Subcutaneous adipose tissue (tissue), 4 donors: ENCODE measurements around the gene MDH2. TPM values are rescaled to one million over a fixed set of nuclear protein-coding genes. Genes with fewer than 3 reads are reported as not detected.

Experiments used
- total RNA-seq, 4 donors: library from RNA; depleted of rRNA; stranded (reverse); fragments of >200 nt; gene quantifications; one replicate each; pipeline ENCODE4 v1.1.0, GENCODE V29; 2016
- TF ChIP-seq, protein P1 (sequence below): fragments of 450-650 bp; IDR thresholded peaks from one replicate; pipeline ENCODE4 v1.5.1; 2016; ENCODE audit warnings: low read depth, mild to moderate bottlenecking, control low read depth, antibody characterized with exemption, moderate library complexity

Gene MDH2
- total RNA-seq, 4 donors from 2014 or later = 45.0 to 97.2 (median 63.6) TPM

DNA sequence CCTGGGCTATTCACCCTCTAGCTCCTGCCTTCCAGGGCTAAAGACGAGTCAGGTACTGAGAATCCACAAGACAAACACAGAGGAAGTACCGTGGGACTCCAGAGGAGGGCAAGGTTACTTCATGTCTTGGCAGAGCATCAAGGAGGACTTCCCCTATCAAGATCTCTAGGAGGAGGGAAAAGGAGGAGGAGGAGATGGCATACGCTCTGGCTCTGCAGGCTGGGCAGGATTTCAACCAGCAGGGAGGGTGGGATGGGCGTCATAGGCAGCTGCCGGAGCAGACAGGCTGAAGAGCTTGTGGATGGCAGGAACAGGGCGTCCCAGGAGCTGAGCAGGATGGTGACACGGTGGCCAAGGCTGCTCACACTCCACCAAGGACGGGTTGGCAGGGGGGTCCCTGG, 21.3 kb downstream of the MDH2 start:
- TF ChIP-seq, protein P1, sequence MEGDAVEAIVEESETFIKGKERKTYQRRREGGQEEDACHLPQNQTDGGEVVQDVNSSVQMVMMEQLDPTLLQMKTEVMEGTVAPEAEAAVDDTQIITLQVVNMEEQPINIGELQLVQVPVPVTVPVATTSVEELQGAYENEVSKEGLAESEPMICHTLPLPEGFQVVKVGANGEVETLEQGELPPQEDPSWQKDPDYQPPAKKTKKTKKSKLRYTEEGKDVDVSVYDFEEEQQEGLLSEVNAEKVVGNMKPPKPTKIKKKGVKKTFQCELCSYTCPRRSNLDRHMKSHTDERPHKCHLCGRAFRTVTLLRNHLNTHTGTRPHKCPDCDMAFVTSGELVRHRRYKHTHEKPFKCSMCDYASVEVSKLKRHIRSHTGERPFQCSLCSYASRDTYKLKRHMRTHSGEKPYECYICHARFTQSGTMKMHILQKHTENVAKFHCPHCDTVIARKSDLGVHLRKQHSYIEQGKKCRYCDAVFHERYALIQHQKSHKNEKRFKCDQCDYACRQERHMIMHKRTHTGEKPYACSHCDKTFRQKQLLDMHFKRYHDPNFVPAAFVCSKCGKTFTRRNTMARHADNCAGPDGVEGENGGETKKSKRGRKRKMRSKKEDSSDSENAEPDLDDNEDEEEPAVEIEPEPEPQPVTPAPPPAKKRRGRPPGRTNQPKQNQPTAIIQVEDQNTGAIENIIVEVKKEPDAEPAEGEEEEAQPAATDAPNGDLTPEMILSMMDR = no peak

DNA sequence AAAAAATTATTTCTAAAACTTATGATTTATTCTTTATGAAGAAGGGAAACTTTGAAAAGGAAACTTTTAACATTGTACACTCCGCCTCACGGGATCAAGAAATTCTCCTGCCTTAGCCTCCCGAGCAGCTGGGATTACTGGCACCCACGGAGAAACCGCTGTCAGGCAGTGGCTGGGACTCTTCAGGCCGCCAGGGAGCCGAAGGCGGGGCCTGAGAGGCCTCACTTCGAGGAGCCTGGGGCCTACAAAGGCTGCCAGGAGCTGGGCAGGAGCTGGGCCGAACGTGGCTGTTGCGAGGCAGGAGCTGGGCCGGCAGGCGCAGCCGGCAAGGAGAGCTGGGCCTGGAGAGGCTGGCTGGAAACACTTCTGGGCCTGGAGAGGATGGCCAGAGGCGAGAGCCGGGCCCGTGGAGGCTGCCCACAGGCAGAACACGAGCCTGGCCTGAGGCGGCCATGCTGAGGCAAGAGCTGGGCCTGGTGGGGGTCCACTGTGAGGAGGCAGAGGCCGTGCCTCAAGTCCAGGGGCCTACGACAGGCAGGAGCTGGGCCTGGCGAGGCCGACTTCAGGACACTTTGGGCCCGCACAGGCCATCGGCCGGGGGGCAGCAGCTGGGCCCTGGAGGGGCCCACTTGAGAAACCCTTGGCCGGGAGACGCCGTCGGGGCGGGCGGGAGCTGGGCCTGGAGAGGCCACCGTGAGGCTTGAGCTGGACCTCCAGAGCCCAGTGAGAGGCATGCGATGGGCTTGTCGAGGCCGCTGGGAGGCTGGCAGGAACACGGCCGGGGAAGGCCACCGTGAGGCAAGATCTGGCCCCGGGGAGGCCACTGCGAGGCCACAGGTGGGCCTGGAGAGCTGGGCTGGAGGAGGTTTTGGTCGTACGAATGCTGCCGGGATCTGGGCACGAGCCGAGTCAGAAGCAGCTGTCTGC, 23.7 kb downstream of the MDH2 start:
- TF ChIP-seq, protein P1 = no peak

DNA sequence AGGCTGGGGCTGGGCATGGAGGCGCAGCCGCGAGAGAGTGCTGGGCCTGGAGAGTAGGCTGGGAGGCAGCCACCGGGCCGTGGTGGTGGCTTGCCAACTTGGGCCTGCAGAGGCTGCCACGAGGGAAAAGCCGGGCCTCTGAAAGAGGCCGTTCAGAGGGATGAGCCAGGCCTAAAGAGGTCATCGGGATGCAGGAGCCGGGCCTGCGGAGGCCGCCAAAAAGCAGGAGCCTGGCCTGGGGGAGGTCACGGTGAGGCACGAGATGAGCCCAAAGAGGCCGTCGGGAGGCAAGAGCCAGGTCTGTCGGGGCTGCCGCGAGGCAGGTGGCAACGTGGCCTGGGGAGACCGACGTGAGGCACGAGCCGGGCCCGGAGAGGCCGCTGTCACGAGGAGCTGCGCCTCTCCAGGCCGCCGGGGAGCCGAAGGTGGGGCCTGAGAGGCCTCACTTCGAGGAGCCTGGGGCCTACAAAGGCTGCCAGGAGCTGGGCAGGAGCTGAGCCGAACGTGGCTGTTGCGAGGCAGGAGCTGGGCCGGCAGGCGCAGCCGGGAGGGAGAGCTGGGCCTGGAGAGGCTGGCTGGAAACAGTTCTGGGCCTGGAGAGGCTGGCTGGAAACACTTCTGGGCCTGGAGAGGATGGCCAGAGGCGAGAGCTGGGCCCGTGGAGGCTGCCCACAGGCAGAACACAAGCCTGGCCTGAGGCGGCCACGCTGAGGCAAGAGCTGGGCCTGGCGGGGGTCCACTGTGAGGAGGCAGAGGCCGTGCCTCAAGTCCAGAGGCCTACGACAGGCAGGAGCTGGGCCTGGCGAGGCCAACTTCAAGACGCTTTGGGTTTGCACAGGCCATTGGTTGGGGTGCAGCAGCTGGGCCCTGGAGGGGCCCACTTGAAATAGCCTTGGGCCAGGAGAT, 24.6 kb downstream of the MDH2 start:
- TF ChIP-seq, protein P1 = no peak

DNA sequence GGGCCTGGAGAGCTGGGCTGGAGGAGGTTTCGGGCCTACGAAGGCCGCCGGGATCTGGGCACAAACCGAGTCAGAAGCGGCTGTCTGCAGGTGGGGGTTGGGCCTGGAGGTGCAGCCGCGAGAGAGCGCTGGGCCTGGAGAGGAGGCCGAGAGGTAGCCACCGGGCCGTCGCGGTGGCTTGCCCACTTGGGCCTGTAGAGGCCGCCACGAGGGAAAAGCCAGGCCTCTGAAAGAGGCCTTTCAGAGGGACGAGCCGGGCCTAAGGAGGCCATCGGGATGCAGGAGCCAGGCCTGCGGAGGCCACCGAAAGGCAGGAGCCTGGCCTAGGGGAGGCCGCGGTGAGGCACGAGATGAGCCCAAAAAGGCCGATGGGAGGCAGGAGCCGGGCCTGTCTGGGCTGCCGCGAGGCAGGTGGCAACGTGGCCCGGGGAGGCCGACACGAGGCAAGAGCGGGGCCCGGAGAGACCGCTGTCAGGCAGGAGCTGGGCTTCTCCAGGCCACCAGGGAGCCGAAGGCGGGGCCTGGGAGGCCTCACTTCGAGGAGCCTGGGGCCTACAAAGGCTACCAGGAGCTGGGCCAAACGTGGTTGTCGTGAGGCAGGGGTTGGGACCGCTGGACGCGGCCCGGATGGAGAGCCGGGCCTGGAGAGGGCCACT, 25.6 kb downstream of the MDH2 start:
- TF ChIP-seq, protein P1 = no peak

DNA sequence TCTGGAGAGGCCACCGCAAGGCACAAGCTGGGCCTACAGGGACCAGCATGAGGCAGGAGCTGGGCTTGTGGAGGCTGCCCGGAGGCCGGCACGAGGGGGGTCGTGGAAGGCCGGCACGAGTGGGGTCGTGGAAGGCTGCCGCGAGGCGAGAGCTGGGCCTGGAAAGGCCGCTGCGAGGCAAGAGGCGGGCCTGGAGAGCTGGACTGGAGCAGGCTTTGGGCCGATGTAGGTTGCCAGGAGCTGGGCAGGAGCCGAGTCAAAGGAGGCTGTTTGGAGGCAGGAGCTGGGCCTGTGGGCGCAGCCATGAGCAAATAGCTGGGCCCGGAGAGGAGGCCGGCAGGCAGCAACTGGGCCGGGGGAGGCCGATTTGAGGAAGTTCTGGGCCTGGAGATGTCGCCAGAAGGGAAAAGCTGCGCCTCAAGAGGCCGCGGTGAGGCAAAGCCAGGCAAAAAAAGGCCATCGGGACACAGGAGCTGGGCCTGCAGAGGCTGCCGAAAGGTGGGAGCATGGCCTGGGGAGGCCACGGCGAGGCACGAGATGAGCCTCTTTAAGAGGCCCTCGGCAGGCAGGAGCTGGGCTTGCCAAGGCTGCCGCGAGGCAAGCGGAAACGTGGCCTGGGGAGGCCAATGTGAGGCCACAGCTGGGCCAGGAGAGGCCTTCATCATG, 26.5 kb downstream of the MDH2 start:
- TF ChIP-seq, protein P1 = no peak

DNA sequence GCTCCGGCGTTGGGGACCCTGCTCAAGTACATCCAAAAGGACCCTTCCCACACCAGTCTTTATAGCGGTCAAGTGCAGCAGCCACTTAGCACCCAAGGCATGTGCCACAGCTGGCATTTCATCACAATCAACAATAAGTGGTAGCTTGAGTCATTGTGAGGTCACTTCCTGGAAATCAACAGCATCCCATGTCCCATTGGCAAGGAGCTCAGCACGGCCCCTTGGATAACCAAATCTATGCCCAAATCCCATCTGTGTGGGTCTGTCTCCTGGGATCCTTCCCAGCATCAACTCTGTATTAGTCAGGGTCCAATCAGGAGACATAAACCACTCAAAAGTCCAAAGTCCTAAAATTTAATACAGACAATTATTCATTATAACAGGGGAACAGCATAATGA, 27.1 kb downstream of the MDH2 start:
- TF ChIP-seq, protein P1 = no peak
